Activated CD8-positive, alpha-beta memory T cell treated with anti-CD3 and anti-CD28 coated beads, Interleukin-2, amount 10 ng/mL, durations not matched to agents 7 days and 5 days (primary cell): ENCODE data around the gene ADK. TPM values are rescaled to one million over a fixed set of nuclear protein-coding genes. Genes with fewer than 3 reads are reported as not detected.
"Not testable (repeated sequence)": the region's sequence is repeated elsewhere in the genome, so short reads cannot be mapped to it uniquely, and the experiment has no call there.

Experiments
- ATAC-seq: fragments of 150-1000 bp; cut with Tn5 transposase; one replicate; pipeline ENCODE4 v1.10.0; 2021; ENCODE audit warnings: moderate library complexity
- CTCF ChIA-PET: fragments of 350-600 bp; sonication (Branson Sonifier 250); formaldehyde crosslinking; loops from one replicate; lab custom pipeline; 2021; ENCODE audit warnings: antibody characterized with exemption; lab: Charles Lee
- DNase-seq: peaks from one replicate; pipeline ENCODE4 v3.0.0-alpha.2; 2020
- H3K27ac Mint-ChIP-seq: one replicate; pipeline ENCODE4 v1.8.0; 2021; ENCODE audit warnings: mild to moderate bottlenecking, mixed read lengths
- H3K27me3 Mint-ChIP-seq: one replicate; pipeline ENCODE4 v1.8.0; 2021; ENCODE audit warnings: mixed read lengths
- H3K36me3 Mint-ChIP-seq: one replicate; pipeline ENCODE4 v1.8.0; 2021; ENCODE audit warnings: mild to moderate bottlenecking, mixed read lengths
- H3K4me1 Mint-ChIP-seq: one replicate; pipeline ENCODE4 v1.8.0; 2021; ENCODE audit warnings: mixed read lengths
- H3K4me3 Mint-ChIP-seq: one replicate; pipeline ENCODE4 v1.8.0; 2021; ENCODE audit warnings: mild to moderate bottlenecking, moderate library complexity, mixed read lengths
- H3K9me3 Mint-ChIP-seq: one replicate; pipeline ENCODE4 v1.8.0; 2022; ENCODE audit warnings: low read depth, mixed read lengths
- total RNA-seq, 2 experiments: library from RNA; stranded (reverse); gene quantifications; one replicate each; pipeline ENCODE4 v1.2.3, GENCODE V29; 2021

Gene ADK
- total RNA-seq, 2 experiments from 2014 or later = 38.3 to 46.2 TPM

DNA sequence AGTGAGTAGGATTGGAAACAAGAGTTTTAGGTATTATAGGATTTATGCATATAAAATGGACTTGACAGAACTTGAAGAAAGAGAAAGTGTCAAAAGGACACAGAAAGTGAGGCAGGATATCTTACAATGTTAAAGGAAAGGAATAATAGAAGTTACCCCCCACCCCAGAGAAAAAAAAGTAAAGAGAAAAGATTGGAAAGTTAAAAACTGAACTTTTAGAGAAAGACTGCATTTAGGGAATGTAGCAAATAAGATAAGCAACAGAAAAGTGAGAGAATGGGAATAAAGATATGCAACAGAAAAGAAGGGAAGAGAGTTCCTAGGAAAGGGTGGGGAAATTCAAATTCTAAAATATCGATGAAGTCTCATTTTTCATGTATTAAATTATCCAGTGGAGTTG, 424.9 kb downstream of the ADK start:
- Mint-ChIP-seq H3K27me3 (no peaks in the 10 kb centered on the region), H3K27ac (no peak overlapping the region), H3K9me3 (peaks cover 7% of the 10 kb centered on the region), H3K4me3 (no peak overlapping the region), H3K4me1 (no peaks in the 10 kb centered on the region), H3K36me3 (peaks cover 36% of the 10 kb centered on the region)
- CTCF ChIA-PET = no interaction called here
- no peak for DNase-seq
- no peak for ATAC-seq

GRCh38 chr10:74576586-74576985, 425.6 kb downstream of the ADK start:
- Mint-ChIP-seq H3K27ac (no peak overlapping the region), H3K4me3 (no peak overlapping the region), H3K9me3 (peaks cover 8% of the 10 kb centered on the region), H3K27me3 (no peaks in the 10 kb centered on the region), H3K36me3 (peaks cover 39% of the 10 kb centered on the region), H3K4me1 (no peaks in the 10 kb centered on the region)
- CTCF ChIA-PET = no interaction called here
- DNase-seq (no peak), ATAC-seq (no peak)

DNA sequence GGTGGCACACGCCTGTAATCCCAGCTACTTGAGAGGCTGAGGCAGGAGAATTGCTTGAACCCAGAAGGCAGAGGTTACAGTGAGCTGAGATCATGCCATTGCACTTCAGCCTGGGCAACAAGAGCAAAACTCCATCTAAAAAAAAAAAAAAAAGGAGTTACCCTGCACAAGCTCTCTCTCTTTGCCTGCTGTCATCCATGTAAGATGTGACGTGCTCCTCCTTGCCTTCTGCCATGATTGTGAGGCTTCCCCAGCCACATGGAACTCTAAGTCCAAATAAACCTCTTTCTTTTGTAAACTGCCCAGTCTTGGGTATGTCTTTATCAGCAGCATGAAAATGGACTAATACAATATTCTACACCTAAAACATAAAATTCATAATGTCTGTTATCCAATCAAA, 429.4 kb downstream of the ADK start:
- DNase-seq, CTCF ChIA-PET, ATAC-seq, H3K27ac Mint-ChIP-seq, H3K27me3 Mint-ChIP-seq, H3K4me3 Mint-ChIP-seq, H3K9me3 Mint-ChIP-seq: not testable (repeated sequence)
- Mint-ChIP-seq H3K36me3 (peaks cover 29% of the 10 kb centered on the region), H3K4me1 (peaks cover 15% of the 10 kb centered on the region)

DNA sequence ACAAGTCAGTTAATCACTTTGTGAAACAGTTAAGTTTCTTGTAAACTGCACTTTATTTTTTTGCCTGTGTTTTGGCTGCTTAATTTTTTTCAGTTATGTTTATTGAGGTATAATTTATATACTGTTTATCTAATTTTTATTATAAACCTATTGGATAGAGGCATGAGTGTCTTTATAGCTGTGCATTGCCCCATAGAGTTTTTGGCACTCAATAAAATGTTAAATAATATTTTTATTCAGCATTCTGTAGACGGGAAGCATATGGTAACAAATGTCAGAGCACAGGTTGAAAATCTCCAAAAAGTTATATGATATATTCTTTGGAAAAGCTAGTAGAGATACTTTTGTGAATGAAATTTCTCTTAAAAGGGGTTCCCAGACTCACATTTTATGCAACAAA, 431.5 kb downstream of the ADK start:
- DNase-seq (no peak), ATAC-seq (no peak)
- no peaks in the 10 kb centered on the region for H3K27me3 Mint-ChIP-seq
- CTCF ChIA-PET = no interaction called here
- peaks cover 34% of the 10 kb centered on the region for H3K4me1 Mint-ChIP-seq
- H3K4me3 Mint-ChIP-seq = no peak overlapping the region
- no peak overlapping the region for H3K27ac Mint-ChIP-seq
- H3K9me3 Mint-ChIP-seq = peaks cover 6% of the 10 kb centered on the region
- H3K36me3 Mint-ChIP-seq = peaks cover 22% of the 10 kb centered on the region

- Mint-ChIP-seq H3K9me3 (peaks cover 5% of the 10 kb centered on the region), H3K4me1 (peaks cover 53% of the 10 kb centered on the region), H3K27me3 (no peaks in the 10 kb centered on the region), H3K27ac (peak overlapping the region; percentile 94), H3K36me3 (peaks cover 16% of the 10 kb centered on the region), H3K4me3 (peak overlapping the region; percentile 76)
- peak; percentile 81 for ATAC-seq
- CTCF ChIA-PET = interaction anchor here (1.0 to 2.1 kb wide), 4 partner anchors 153 to 434 kb away, joined by 3 to 9 read pairs (median 4); no protein-coding TSS in a partner anchor
- peak; percentile 71 for DNase-seq
These were observed 434.4 kb downstream of the ADK start for GRCh38 chr10:74585231-74586087.

DNA sequence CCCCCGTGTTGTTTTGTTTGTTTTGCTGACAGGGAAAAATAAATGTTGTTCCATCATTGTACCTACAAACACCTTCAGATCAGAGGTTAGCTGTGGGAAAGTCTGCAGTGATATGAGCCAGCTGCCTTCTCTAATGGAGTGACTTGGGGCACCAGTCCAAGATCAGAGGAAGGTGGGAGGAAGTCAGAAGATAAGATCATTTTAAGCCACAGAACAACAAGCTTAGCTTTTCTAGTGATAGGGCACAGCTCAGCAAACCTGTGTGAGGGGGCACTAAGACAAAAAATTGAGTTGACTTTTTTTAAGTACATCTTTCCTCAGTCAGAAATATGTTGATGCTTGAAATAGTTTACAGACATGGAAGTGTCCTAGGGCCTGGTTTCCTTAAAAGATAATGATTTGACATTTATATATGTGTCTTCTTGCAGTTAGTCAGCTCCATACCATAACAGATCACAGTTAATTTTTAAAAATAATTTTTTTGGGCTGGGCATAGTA, 435.1 kb downstream of the ADK start:
- DNase-seq (peak; percentile 64), ATAC-seq (peak; percentile 65)
- peak overlapping the region; percentile 76 for H3K4me3 Mint-ChIP-seq
- H3K27me3 Mint-ChIP-seq = no peaks in the 10 kb centered on the region
- CTCF ChIA-PET = interaction anchor here (0.7 to 2.1 kb wide), 5 partner anchors 27 to 433 kb away, joined by 3 to 9 read pairs (median 3); no protein-coding TSS in a partner anchor
- peak overlapping the region; percentile 94 for H3K27ac Mint-ChIP-seq
- no peaks in the 10 kb centered on the region for H3K9me3 Mint-ChIP-seq
- peaks cover 55% of the 10 kb centered on the region for H3K4me1 Mint-ChIP-seq
- H3K36me3 Mint-ChIP-seq = peaks cover 13% of the 10 kb centered on the region

DNA sequence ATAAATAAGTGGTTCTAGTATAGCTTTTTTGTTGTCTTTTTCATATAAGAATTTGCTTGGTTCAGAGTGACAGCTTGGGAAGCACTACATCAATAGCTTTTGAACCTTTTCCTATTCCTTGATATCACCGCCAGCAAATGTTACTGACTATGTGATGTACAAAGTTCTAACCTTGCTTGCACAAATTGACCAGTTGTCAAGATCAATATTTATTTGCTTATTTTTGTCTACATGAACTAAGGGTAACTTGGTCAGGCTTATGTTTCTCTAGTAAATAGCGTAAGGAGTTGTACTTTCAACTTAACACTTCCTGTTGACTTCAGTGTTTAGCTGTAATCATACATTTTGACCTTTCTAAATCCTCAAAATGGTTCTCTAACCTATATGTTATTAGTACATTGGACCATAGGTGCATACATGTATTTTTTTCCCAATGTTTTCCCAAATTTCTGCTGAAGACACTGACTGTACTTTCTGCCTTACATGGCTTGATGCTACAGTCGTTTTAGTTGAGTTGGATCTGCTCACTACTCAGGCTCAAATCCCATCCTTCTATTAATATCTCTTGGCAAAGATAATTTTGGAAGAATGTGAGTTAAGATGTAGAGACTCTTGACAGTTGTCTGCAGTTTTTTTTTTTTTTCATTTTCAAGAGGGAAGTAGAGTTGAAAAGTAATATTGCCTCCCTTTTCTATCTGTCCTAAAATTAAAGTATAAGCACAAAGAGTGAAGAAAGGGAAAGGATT, 436.3 kb downstream of the ADK start:
- DNase-seq (no peak), ATAC-seq (no peak)
- Mint-ChIP-seq H3K9me3 (no peaks in the 10 kb centered on the region), H3K4me1 (peaks cover 55% of the 10 kb centered on the region), H3K27ac (peak overlapping the region; percentile 88), H3K4me3 (peak overlapping the region; percentile 35), H3K27me3 (no peaks in the 10 kb centered on the region), H3K36me3 (peaks cover 9% of the 10 kb centered on the region)
- CTCF ChIA-PET = interaction anchor here (1.2 to 2.1 kb wide), 2 partner anchors 152 to 393 kb away, joined by 3 to 9 read pairs; no protein-coding TSS in a partner anchor

- peak; percentile 54 for ATAC-seq
- peak overlapping the region; percentile 57 for H3K27ac Mint-ChIP-seq
- H3K36me3 Mint-ChIP-seq = peaks cover 7% of the 10 kb centered on the region
- H3K4me3 Mint-ChIP-seq = no peak overlapping the region
- no peaks in the 10 kb centered on the region for H3K9me3 Mint-ChIP-seq
- peaks cover 51% of the 10 kb centered on the region for H3K4me1 Mint-ChIP-seq
- CTCF ChIA-PET = interaction anchor here (2.4 kb wide), 1 partner anchor 646 kb away, joined by 7 read pairs; the partner anchor contains the start of gene COMTD1
- H3K27me3 Mint-ChIP-seq = no peaks in the 10 kb centered on the region
- peak; percentile 87 for DNase-seq
These were observed 438.2 kb downstream of the ADK start for GRCh38 chr10:74589226-74589673.

GRCh38 chr10:74589851-74590250, 438.8 kb downstream of the ADK start:
- DNase-seq (no peak), ATAC-seq (no peak)
- no peak overlapping the region for H3K4me3 Mint-ChIP-seq
- CTCF ChIA-PET = interaction anchor here (2.4 kb wide), 1 partner anchor 646 kb away, joined by 7 read pairs; the partner anchor contains the start of gene COMTD1
- no peaks in the 10 kb centered on the region for H3K9me3 Mint-ChIP-seq
- H3K4me1 Mint-ChIP-seq = peaks cover 48% of the 10 kb centered on the region
- peaks cover 7% of the 10 kb centered on the region for H3K36me3 Mint-ChIP-seq
- H3K27ac Mint-ChIP-seq = peak overlapping the region; percentile 57
- H3K27me3 Mint-ChIP-seq = no peaks in the 10 kb centered on the region

GRCh38 chr10:74593470-74593869, 442.4 kb downstream of the ADK start:
- H3K4me1 Mint-ChIP-seq = peaks cover 27% of the 10 kb centered on the region
- no peaks in the 10 kb centered on the region for H3K9me3 Mint-ChIP-seq
- ATAC-seq = no peak
- no peaks in the 10 kb centered on the region for H3K27me3 Mint-ChIP-seq
- CTCF ChIA-PET = no interaction called here
- no peak overlapping the region for H3K27ac Mint-ChIP-seq
- DNase-seq = no peak
- peaks cover 9% of the 10 kb centered on the region for H3K36me3 Mint-ChIP-seq
- no peak overlapping the region for H3K4me3 Mint-ChIP-seq

DNA sequence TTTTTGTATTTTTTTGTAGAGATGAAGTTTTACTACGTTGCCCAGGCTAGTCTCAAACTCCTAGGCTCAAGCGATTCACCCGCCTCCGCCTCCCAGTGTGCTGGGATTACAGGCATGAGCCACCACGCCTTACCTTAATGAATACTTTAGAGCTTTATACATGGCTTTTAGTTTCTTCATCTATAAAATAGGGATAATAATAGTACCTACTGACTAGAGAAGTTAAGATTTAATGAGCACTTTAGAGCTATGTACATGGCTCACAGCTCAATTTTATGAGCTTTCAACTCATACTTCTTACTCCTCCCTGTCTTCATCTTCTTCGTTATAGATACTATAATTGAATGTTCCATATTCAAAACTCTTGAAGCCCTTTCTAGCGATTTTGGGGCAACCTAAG, 445.7 kb downstream of the ADK start:
- Mint-ChIP-seq H3K4me1 (peaks cover 10% of the 10 kb centered on the region), H3K27me3 (no peaks in the 10 kb centered on the region), H3K9me3 (no peaks in the 10 kb centered on the region), H3K4me3 (no peak overlapping the region), H3K36me3 (peaks cover 6% of the 10 kb centered on the region), H3K27ac (no peak overlapping the region)
- CTCF ChIA-PET = no interaction called here
- no peak for DNase-seq
- ATAC-seq = no peak

DNA sequence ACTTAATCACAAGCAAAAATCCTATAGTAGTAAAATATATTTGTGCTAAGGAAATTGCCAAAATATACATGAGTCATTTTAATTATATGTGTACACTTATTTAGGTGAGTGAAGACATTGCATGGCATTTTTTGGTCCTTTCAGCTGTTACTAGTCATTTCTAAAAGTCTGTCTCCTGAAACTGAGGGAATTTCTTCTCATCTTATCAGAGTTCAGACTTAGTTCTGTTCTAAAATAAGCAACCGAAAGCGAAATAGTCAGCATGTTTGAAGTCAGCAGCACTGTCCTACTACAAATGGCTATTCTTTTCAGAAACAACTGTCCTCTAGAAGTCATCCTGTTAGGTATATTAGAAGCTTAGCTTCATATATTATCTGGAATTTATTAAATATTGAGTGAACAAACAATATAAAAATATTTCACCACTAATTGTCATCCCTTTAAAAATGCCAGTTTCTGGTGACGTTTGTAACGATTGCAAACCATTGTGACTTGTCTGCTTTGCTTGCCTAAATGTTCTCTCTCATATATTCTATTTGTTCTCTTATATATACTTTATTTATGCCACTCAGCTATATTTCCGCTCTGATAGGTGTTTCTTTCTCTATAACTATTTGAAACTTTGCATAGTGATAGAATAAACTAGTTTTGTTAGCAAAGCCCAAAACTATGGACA, 448.0 kb downstream of the ADK start:
- H3K27me3 Mint-ChIP-seq = no peaks in the 10 kb centered on the region
- H3K27ac Mint-ChIP-seq = no peak overlapping the region
- DNase-seq (no peak), ATAC-seq (no peak)
- H3K4me3 Mint-ChIP-seq = no peak overlapping the region
- CTCF ChIA-PET = no interaction called here
- peaks cover 18% of the 10 kb centered on the region for H3K36me3 Mint-ChIP-seq
- H3K4me1 Mint-ChIP-seq = peaks cover 8% of the 10 kb centered on the region
- peaks cover 3% of the 10 kb centered on the region for H3K9me3 Mint-ChIP-seq

GRCh38 chr10:74599672-74600071, 448.7 kb downstream of the ADK start:
- Mint-ChIP-seq H3K27me3 (no peaks in the 10 kb centered on the region), H3K4me3 (no peak overlapping the region), H3K4me1 (peaks cover 8% of the 10 kb centered on the region), H3K27ac (no peak overlapping the region), H3K36me3 (peaks cover 24% of the 10 kb centered on the region), H3K9me3 (peaks cover 3% of the 10 kb centered on the region)
- DNase-seq = no peak
- CTCF ChIA-PET = no interaction called here
- ATAC-seq = no peak
